ENCODE measurements around the gene SLC25A39.

- no peak for TF ChIP-seq CTCF (IDR thresholded peaks at IDR 0.05)
- no peak for TF ChIP-seq POLR2A (IDR thresholded peaks at IDR 0.05)
These were observed 37.0 kb downstream of the SLC25A39 start for GRCh38 chr17:44287651-44288050.

All from heart left ventricle (tissue), 13 donors.